Fibroblast of gingiva (primary cell): ENCODE results near the gene SUGT1.

ENCODE experiments used
- DNase-seq: peaks from one replicate; pipeline ENCODE4 v3.0.0-alpha.2; 2011; ENCODE audit warnings: low read depth

The SUGT1 gene

GRCh38 chr13:52737965-52738364 is 85.3 kb downstream of the SUGT1 start:
- no peak for DNase-seq

- no peak for DNase-seq
Observed at GRCh38 chr13:52738719-52739467, 86.3 kb downstream of the SUGT1 start.

- no peak for DNase-seq
Observed at GRCh38 chr13:52739468-52740071, 86.9 kb downstream of the SUGT1 start, which contains the start of gene CNMD. Gene CNMD (minus strand): TSS chr13:52739820. CDS start chr13:52739701, 119 bp downstream.

- DNase-seq: no peak
Observed at GRCh38 chr13:52743569-52743968, 90.9 kb downstream of the SUGT1 start.

GRCh38 chr13:52743988-52744387 is 91.4 kb downstream of the SUGT1 start:
- DNase-seq: no peak

GRCh38 chr13:52744842-52745375 is 92.3 kb downstream of the SUGT1 start:
- no peak for DNase-seq

- DNase-seq: no peak
Observed at GRCh38 chr13:52746141-52746540, 93.5 kb downstream of the SUGT1 start.

- DNase-seq: no peak
Observed at GRCh38 chr13:52749419-52749818, 96.8 kb downstream of the SUGT1 start.
